ENCODE measurements around the gene CEP83.

DNA sequence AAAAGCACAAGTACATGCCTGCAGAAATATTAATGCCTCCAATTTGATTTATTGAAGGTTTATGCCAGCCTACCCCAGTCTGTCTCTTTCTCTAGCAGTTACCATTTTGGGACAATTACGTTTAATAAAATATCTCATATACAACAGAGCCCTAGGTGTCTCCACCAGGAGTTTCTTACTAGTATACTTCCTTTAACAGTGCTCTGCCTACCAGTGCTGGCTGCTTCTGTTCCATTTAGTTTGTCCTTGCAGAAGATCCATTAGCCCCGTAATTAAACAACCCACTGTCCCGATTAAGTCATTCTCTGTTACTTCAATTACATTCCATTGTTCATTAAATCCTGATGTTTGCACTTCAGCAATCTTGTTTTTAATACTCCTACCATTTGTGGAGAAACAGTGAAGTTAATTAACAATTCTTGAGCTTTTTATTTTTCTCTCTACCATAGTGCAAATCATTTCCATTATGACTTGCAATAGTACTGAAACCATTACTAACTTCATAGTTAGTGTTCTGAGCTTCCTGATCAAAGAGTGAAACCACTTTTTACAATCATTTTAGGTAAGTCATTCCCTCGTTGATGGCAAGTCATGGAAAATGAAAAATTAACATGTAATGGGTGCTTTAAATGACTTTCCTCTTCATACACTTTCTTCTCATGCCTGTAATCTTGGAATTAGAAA lies 190.2 kb downstream of the CEP83 start:
- TF ChIP-seq, protein P1, sequence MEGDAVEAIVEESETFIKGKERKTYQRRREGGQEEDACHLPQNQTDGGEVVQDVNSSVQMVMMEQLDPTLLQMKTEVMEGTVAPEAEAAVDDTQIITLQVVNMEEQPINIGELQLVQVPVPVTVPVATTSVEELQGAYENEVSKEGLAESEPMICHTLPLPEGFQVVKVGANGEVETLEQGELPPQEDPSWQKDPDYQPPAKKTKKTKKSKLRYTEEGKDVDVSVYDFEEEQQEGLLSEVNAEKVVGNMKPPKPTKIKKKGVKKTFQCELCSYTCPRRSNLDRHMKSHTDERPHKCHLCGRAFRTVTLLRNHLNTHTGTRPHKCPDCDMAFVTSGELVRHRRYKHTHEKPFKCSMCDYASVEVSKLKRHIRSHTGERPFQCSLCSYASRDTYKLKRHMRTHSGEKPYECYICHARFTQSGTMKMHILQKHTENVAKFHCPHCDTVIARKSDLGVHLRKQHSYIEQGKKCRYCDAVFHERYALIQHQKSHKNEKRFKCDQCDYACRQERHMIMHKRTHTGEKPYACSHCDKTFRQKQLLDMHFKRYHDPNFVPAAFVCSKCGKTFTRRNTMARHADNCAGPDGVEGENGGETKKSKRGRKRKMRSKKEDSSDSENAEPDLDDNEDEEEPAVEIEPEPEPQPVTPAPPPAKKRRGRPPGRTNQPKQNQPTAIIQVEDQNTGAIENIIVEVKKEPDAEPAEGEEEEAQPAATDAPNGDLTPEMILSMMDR (conservative IDR thresholded peaks at IDR 0.05 in 1 of 2, IDR thresholded peaks at IDR 0.05 in 1 of 2; ENCODE audit: low read depth in 1 of 2, low read length in 2 of 2) = no peak
- TF ChIP-seq EZH2 (IDR thresholded peaks at IDR 0.05; ENCODE audit: low read length, missing control alignments) = no peak

All from fibroblast of lung (primary cell).